HEK293T (cell line): ENCODE data around the gene HNRNPL.

Experiments
- BHLHE40 ChIP-seq: fragments of 450-650 bp; IDR thresholded peaks from 2 replicates; pipeline ENCODE4 v1.6.1; 2016; ENCODE audit warnings: mild to moderate bottlenecking, moderate library complexity, borderline replicate concordance
- CTBP1 ChIP-seq: fragments of 450-650 bp; IDR thresholded peaks from 2 replicates; pipeline ENCODE4 v1.6.1; 2016; ENCODE audit warnings: borderline replicate concordance
- ELF4 ChIP-seq: fragments of 450-650 bp; IDR thresholded peaks from 2 replicates; pipeline ENCODE4 v1.6.1; 2017; ENCODE audit warnings: antibody characterized with exemption
- FOXA1 ChIP-seq: fragments of 450-650 bp; IDR thresholded peaks from 2 replicates; pipeline ENCODE4 v1.6.1; 2016; ENCODE audit warnings: mild to moderate bottlenecking
- FOXM1 ChIP-seq: fragments of 450-650 bp; IDR thresholded peaks from 2 replicates; pipeline ENCODE4 v1.6.1; 2017; ENCODE audit warnings: mild to moderate bottlenecking, borderline replicate concordance
- HDGF ChIP-seq: fragments of 450-650 bp; IDR thresholded peaks from 2 replicates; pipeline ENCODE4 v1.6.1; 2017; ENCODE audit warnings: antibody characterized with exemption, borderline replicate concordance
- LEF1 ChIP-seq: fragments of 450-650 bp; IDR thresholded peaks from 2 replicates; pipeline ENCODE4 v1.6.1; 2017; ENCODE audit warnings: mild to moderate bottlenecking, borderline replicate concordance
- NFRKB ChIP-seq: fragments of 450-650 bp; IDR thresholded peaks from 2 replicates; pipeline ENCODE4 v1.6.1; 2016; ENCODE audit warnings: mild to moderate bottlenecking, moderate library complexity
- SP1 ChIP-seq: fragments of 450-650 bp; IDR thresholded peaks from 2 replicates; pipeline ENCODE4 v1.6.1; 2017
- TARDBP ChIP-seq: fragments of 450-650 bp; IDR thresholded peaks from 2 replicates; pipeline ENCODE4 v1.6.1; 2016
- ZNF384 ChIP-seq: fragments of 450-650 bp; IDR thresholded peaks from 2 replicates; pipeline ENCODE4 v1.6.1; 2016

DNA sequence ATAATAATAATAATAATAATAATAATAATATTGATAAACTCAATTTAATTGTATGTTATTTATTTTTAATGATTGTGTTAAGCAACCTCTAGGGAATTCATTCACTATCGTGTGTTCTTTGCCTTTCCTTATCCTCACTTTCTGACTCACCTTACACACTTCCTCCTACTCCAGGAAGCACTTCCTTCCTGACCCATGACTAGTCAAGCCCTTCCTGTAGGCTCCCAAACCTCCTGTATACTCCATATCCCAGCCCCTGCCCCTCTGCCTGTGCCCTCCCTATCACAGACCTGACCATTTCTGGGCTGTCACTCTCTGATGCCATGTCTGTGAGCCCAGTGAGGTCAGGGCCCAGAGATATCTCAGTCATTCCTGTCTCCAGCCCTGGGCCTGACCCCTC lies 44.6 kb downstream of the HNRNPL start:
- no peak for TF ChIP-seq HDGF
- no peak for TF ChIP-seq NFRKB
- no peak for TF ChIP-seq SP1
- TF ChIP-seq TARDBP: no peak
- TF ChIP-seq ELF4: no peak
- no peak for TF ChIP-seq ZNF384
- TF ChIP-seq BHLHE40: no peak
- no peak for TF ChIP-seq CTBP1
- no peak for TF ChIP-seq LEF1
- TF ChIP-seq FOXA1: no peak
- TF ChIP-seq FOXM1: no peak
